Measurements from ENCODE around the gene NR1I2.

Gene NR1I2

DNA sequence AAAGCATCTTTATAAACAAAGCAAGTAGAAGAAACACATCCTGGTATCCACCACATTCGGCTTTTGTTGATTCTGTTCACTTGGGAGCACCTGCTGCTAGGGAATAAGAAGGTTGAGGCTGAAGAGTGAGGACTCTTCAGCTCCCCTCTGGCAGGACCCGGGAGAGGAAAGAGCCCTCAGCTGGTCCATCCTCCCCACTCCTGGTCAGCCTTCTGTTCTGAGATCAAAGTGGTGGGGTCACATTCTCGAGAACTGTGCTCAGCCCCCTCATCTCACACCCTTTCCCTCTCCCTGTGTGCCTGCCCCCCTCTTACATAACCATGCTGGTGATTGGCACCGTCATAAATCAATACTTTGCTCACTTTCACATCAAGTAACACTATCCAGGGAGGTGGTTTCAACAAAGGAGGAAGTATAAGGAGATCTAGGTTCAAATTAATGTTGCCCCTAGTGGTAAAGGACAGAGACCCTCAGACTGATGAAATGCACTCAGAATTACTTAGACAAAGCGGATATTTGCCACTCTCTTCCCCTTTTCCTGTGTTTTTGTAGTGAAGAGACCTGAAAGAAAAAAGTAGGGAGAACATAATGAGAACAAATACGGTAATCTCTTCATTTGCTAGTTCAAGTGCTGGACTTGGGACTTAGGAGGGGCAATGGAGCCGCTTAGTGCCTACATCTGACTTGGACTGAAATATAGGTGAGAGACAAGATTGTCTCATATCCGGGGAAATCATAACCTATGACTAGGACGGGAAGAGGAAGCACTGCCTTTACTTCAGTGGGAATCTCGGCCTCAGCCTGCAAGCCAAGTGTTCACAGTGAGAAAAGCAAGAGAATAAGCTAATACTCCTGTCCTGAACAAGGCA, at the start of gene NR1I2:
Gene NR1I2, plus strand, starts transcription at position 772 of the 869 bp plus-strand sequence.
- peaks cover 4% of the 10 kb centered on the region for H3K9me3 ChIP-seq (ENCODE audit: control insufficient read depth, low read length)
- no peak within 1 kb of the TSS for H3K4me3 ChIP-seq (ENCODE audit: low read length)
- H3K27me3 ChIP-seq (replicated peaks; ENCODE audit: control insufficient read depth, insufficient read depth, low read length): no peaks in the 10 kb centered on the region
- H3K9ac ChIP-seq (ENCODE audit: low read length): no peak within 1 kb of the TSS
- no peaks in the 10 kb centered on the region for H3K36me3 ChIP-seq (ENCODE audit: control insufficient read depth, insufficient read depth, low read length, severe bottlenecking)
- DNase-seq (ENCODE audit: low read depth): no peak
- H3K4me1 ChIP-seq (ENCODE audit: control insufficient read depth, insufficient read depth, low read length): no peaks in the 10 kb centered on the region

DNA sequence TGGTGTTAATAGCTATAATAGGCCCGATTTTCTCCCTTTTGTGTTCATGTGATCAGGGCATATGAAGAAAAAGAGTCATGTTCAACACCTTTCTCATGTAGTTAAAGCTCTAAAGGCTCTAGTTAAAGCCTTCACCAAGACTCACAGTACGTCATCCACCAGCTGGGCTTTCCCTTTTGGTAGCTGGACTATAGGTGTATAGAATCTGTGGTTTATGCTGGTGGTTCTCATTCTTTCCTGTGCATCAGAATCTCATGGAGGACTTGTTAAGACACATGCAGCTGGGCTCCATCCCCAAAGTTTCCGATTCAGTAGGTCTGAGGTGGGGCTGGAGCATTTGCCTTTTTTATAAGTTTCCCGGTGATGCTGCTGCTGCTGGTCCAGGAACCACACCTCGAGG, 48.1 kb upstream of the NR1I2 start:
- H3K4me1 ChIP-seq (ENCODE audit: control insufficient read depth, insufficient read depth, low read length): peaks cover 5% of the 10 kb centered on the region
- no peak overlapping the region for H3K4me3 ChIP-seq (ENCODE audit: low read length)
- H3K27me3 ChIP-seq (replicated peaks; ENCODE audit: control insufficient read depth, insufficient read depth, low read length): no peaks in the 10 kb centered on the region
- H3K9me3 ChIP-seq (ENCODE audit: control insufficient read depth, low read length): no peaks in the 10 kb centered on the region
- no peak for DNase-seq (ENCODE audit: low read depth)
- no peaks in the 10 kb centered on the region for H3K36me3 ChIP-seq (ENCODE audit: control insufficient read depth, insufficient read depth, low read length, severe bottlenecking)
- no peak overlapping the region for H3K9ac ChIP-seq (ENCODE audit: low read length)

DNA sequence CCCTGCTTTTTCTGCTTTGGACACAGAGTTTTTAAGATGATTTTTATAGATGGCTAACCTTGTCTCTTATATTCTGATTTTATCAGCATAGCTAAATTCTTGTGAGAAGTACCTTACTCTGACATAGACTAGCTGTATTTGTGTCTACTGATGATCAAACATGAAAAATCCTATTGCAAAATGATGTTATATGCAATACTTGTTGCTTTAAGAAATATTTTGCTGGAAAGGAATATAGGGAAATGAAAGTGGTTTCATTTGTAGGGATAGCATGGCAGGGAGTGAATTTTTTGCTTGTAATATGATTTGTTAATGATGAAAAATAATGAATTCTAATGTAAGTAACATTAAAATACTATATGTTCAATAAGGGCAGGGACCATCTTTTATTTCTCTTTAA, 43.2 kb upstream of the NR1I2 start:
- Histone ChIP-seq H3K4me1 (ENCODE audit: control insufficient read depth, insufficient read depth, low read length) (peaks cover 3% of the 10 kb centered on the region), H3K9me3 (ENCODE audit: control insufficient read depth, low read length) (no peaks in the 10 kb centered on the region), H3K4me3 (ENCODE audit: low read length) (no peak overlapping the region), H3K36me3 (ENCODE audit: control insufficient read depth, insufficient read depth, low read length, severe bottlenecking) (no peaks in the 10 kb centered on the region), H3K9ac (ENCODE audit: low read length) (no peak overlapping the region), H3K27me3 (replicated peaks; ENCODE audit: control insufficient read depth, insufficient read depth, low read length) (no peaks in the 10 kb centered on the region)
- no peak for DNase-seq (ENCODE audit: low read depth)

DNA sequence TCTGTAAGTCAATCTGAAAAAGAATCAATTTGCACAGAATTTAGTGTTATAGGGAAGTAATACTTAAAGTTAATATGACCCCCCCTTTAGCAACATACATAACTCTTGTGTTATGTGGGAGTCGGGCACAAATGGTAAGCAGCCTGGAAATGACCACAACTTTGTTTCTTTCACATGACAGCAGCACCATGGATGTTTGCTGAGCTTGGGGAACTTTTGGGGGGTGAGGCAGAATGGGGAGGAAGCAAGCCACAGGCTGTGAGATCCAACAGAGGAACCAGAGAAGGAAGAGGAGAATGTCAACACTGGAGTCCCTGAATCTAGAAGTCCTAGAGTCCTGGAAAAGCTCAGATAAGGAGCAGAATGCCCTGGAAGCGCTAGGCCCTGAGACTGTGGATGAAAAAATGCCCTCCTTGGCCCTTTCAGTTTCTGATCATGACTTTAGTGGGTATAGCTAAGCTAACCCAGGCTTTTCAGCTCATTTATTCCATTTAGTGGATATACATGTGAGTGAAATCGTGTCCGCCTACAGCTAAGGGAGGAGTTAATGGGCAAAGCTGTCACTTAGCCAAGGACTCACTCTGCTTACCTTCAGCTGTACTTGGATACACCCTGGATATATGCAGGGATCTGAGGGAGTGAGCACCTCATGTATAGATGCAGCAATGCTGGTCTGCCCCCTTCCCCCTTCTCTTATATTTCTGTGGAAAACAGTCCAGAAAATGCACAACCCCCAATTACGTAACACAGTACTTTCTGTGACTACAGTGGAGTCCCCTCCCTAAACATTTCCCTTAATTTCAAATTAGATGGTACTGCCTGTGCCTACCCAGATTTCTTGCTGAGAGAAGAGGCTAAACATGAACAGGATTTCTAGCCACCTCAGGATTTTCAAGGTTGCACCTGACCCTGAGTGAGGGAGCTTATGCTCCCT, 40.0 kb upstream of the NR1I2 start:
- DNase-seq (ENCODE audit: low read depth): no peak
- Histone ChIP-seq H3K4me1 (ENCODE audit: control insufficient read depth, insufficient read depth, low read length) (peaks cover 3% of the 10 kb centered on the region), H3K9me3 (ENCODE audit: control insufficient read depth, low read length) (no peaks in the 10 kb centered on the region), H3K4me3 (ENCODE audit: low read length) (no peak overlapping the region), H3K27me3 (replicated peaks; ENCODE audit: control insufficient read depth, insufficient read depth, low read length) (no peaks in the 10 kb centered on the region), H3K36me3 (ENCODE audit: control insufficient read depth, insufficient read depth, low read length, severe bottlenecking) (no peaks in the 10 kb centered on the region), H3K9ac (ENCODE audit: low read length) (no peak overlapping the region)

DNA sequence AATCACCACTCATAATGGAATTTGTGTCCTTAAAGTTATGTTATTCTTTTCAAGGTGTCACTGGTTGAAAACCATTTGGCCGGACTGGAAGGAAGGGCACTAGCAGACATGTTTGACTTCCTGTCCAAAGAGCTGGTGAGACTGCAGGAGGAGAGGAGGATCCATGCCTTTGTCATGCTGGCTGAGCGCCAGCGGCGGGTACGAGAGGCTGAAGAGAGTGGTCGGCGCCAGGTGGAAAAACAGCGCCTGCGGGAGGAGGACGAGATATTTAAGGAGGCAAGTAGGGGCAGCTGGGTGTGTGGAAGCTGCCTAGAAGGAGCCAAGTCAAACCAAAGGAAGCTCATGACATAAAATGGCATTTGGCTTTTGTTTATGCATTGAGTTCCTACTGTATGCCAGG, 38.0 kb upstream of the NR1I2 start:
- DNase-seq (ENCODE audit: low read depth): no peak
- Histone ChIP-seq H3K4me1 (ENCODE audit: control insufficient read depth, insufficient read depth, low read length) (peaks cover 2% of the 10 kb centered on the region), H3K36me3 (ENCODE audit: control insufficient read depth, insufficient read depth, low read length, severe bottlenecking) (no peaks in the 10 kb centered on the region), H3K9ac (ENCODE audit: low read length) (no peak overlapping the region), H3K9me3 (ENCODE audit: control insufficient read depth, low read length) (no peaks in the 10 kb centered on the region), H3K27me3 (replicated peaks; ENCODE audit: control insufficient read depth, insufficient read depth, low read length) (no peaks in the 10 kb centered on the region), H3K4me3 (ENCODE audit: low read length) (no peak overlapping the region)

DNA sequence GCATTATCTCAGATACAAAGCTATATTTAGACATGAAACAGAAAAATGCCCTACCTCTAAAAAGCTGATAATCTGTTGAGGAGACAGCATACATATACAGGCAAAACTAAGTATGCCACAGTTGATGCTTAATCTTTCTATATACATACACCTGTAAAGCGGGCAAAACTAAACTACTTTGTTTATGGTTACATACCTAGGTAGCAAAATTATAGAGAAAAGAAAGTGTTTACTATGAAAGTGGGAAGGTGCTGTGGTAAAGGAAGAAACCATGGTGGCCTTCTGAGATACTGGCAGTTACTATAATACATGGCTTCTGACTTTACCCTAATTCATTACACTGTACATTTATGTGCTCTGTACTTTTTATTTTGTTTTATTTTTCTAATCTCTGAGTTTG, 36.0 kb upstream of the NR1I2 start:
- no peak overlapping the region for H3K9ac ChIP-seq (ENCODE audit: low read length)
- H3K9me3 ChIP-seq (ENCODE audit: control insufficient read depth, low read length): no peaks in the 10 kb centered on the region
- H3K4me3 ChIP-seq (ENCODE audit: low read length): no peak overlapping the region
- no peaks in the 10 kb centered on the region for H3K27me3 ChIP-seq (replicated peaks; ENCODE audit: control insufficient read depth, insufficient read depth, low read length)
- H3K4me1 ChIP-seq (ENCODE audit: control insufficient read depth, insufficient read depth, low read length): no peaks in the 10 kb centered on the region
- no peaks in the 10 kb centered on the region for H3K36me3 ChIP-seq (ENCODE audit: control insufficient read depth, insufficient read depth, low read length, severe bottlenecking)
- no peak for DNase-seq (ENCODE audit: low read depth)

DNA sequence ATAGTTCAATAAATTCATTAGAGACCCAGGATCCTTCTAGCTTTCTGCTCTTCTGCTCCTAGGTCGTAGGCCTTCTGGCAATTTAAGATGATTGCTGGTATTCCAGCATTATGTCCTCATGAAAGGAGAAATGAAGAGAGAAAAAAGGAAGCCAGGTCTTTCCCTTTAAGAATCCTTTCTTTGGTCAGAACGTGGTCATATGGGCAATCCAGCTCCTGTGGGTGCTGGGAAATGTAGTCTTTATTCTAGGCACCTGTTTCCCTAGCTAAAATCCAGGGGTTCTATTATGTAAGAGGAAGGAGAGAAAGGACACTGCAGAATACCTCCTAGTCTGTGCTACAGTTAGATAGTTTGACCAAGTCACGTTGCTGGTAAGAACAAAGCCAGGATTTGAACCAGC, 35.5 kb upstream of the NR1I2 start:
- H3K27me3 ChIP-seq (replicated peaks; ENCODE audit: control insufficient read depth, insufficient read depth, low read length): no peaks in the 10 kb centered on the region
- no peak overlapping the region for H3K9ac ChIP-seq (ENCODE audit: low read length)
- H3K4me3 ChIP-seq (ENCODE audit: low read length): no peak overlapping the region
- DNase-seq (ENCODE audit: low read depth): no peak
- no peaks in the 10 kb centered on the region for H3K9me3 ChIP-seq (ENCODE audit: control insufficient read depth, low read length)
- no peaks in the 10 kb centered on the region for H3K36me3 ChIP-seq (ENCODE audit: control insufficient read depth, insufficient read depth, low read length, severe bottlenecking)
- no peaks in the 10 kb centered on the region for H3K4me1 ChIP-seq (ENCODE audit: control insufficient read depth, insufficient read depth, low read length)

DNA sequence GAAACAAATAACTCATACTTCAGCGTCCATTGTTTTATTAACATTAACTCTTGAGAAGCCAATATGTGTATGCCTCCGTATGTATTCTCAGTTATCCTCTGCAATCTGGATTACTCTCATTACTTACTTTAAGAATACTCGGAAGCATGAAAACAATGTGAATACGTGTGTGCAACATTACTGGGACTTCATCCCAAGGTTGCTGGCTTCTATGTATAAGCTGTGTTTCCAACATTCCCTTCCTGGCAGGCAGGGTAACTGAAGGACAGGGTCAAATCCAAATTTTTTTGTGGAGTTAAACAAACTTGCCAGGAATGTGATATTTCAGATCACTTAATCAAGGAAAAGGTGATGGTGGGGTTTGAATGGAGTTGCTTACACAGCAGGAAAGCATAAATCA, 34.5 kb upstream of the NR1I2 start:
- H3K9me3 ChIP-seq (ENCODE audit: control insufficient read depth, low read length): no peaks in the 10 kb centered on the region
- DNase-seq (ENCODE audit: low read depth): no peak
- no peaks in the 10 kb centered on the region for H3K27me3 ChIP-seq (replicated peaks; ENCODE audit: control insufficient read depth, insufficient read depth, low read length)
- no peak overlapping the region for H3K4me3 ChIP-seq (ENCODE audit: low read length)
- no peak overlapping the region for H3K9ac ChIP-seq (ENCODE audit: low read length)
- H3K36me3 ChIP-seq (ENCODE audit: control insufficient read depth, insufficient read depth, low read length, severe bottlenecking): no peaks in the 10 kb centered on the region
- no peaks in the 10 kb centered on the region for H3K4me1 ChIP-seq (ENCODE audit: control insufficient read depth, insufficient read depth, low read length)

DNA sequence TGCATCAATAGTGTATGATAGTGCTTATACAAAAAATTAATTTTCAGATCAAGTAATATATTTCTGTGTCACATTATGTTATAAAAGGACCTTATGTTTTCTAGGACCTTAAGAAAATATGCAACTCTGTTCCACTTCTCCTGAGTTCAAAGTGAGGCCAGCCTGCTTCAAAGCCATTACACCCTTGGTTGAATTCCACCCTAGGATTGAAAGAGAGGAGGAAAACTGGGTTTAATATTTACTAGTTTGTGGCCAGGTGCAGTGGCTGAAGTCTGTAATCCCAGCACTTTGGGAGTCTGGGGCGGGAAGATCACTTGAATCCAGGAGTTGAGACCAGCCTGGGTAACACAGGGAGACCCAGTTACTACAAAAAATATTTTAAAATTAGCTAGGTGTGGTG, 32.9 kb upstream of the NR1I2 start:
- no peak for DNase-seq (ENCODE audit: low read depth)
- Histone ChIP-seq H3K4me1 (ENCODE audit: control insufficient read depth, insufficient read depth, low read length) (no peaks in the 10 kb centered on the region), H3K36me3 (ENCODE audit: control insufficient read depth, insufficient read depth, low read length, severe bottlenecking) (no peaks in the 10 kb centered on the region), H3K9ac (ENCODE audit: low read length) (no peak overlapping the region), H3K27me3 (replicated peaks; ENCODE audit: control insufficient read depth, insufficient read depth, low read length) (no peaks in the 10 kb centered on the region), H3K4me3 (ENCODE audit: low read length) (no peak overlapping the region), H3K9me3 (ENCODE audit: control insufficient read depth, low read length) (peaks cover 5% of the 10 kb centered on the region)

DNA sequence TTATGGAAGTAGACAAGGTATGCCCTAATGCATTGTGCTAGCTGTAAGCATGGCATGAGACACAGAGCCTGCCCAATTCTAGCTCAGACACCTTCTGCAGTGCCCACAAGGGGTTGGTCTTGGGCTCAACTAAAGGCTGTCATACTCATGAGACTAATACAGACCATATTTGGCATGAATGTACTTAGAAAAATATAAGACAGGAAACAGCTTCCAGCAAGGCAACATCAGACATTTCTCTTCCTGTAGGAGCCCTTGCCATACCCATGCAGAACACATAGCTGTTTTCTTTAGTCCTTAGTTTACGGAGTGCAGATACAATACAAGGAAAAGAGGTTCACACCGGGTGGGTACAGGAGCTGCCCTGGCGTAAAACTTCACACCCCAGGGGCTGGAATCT, 30.5 kb upstream of the NR1I2 start:
- no peak for DNase-seq (ENCODE audit: low read depth)
- peaks cover 20% of the 10 kb centered on the region for H3K9me3 ChIP-seq (ENCODE audit: control insufficient read depth, low read length)
- H3K9ac ChIP-seq (ENCODE audit: low read length): no peak overlapping the region
- H3K4me3 ChIP-seq (ENCODE audit: low read length): no peak overlapping the region
- H3K36me3 ChIP-seq (ENCODE audit: control insufficient read depth, insufficient read depth, low read length, severe bottlenecking): no peaks in the 10 kb centered on the region
- H3K4me1 ChIP-seq (ENCODE audit: control insufficient read depth, insufficient read depth, low read length): no peaks in the 10 kb centered on the region
- H3K27me3 ChIP-seq (replicated peaks; ENCODE audit: control insufficient read depth, insufficient read depth, low read length): no peaks in the 10 kb centered on the region

DNA sequence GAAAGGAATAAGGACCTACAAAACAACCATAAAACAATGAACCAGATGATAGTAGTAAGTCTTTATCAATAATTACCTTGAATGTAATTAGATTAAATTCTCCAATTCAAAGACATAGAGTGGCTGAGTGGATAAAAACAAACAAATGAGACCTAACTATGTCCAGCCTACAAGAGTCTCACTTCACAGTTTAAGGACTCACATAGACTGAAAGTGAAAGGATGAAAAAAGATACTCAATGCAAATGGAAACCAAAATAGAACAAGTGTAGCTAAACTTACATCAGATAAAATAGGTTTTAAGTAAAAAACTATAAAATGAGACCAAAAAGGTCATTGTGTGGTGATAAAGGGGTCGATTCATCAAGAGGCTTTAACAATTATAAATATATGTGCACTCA, 21.9 kb upstream of the NR1I2 start:
- Histone ChIP-seq H3K27me3 (replicated peaks; ENCODE audit: control insufficient read depth, insufficient read depth, low read length) (no peaks in the 10 kb centered on the region), H3K36me3 (ENCODE audit: control insufficient read depth, insufficient read depth, low read length, severe bottlenecking) (no peaks in the 10 kb centered on the region), H3K4me3 (ENCODE audit: low read length) (no peak overlapping the region), H3K4me1 (ENCODE audit: control insufficient read depth, insufficient read depth, low read length) (no peaks in the 10 kb centered on the region), H3K9me3 (ENCODE audit: control insufficient read depth, low read length) (peaks cover 44% of the 10 kb centered on the region), H3K9ac (ENCODE audit: low read length) (no peak overlapping the region)
- no peak for DNase-seq (ENCODE audit: low read depth)

Data from adipocyte (in vitro differentiated cells).